NCI-H748 (cell line): ENCODE data around the gene BRICD5.
A peak's percentile ranks its signal among the peaks of the same experiment; 100 is the strongest.
"Not testable (repeated sequence)": the region's sequence is repeated elsewhere in the genome, so short reads cannot be mapped to it uniquely, and the experiment has no call there.

Experiments
- DNase-seq: peaks from one replicate; lab custom pipeline; 2025; ENCODE audit not compliant: unreplicated experiment; lab: John Stamatoyannopoulos, UW

BRICD5 gene

GRCh38 chr16:2223221-2223941 lies 12.7 kb upstream of the BRICD5 start, which contains the start of gene E4F1:
Gene E4F1, plus strand, starts transcription at chr16:2223591. Its CDS starts 23 bp downstream, at chr16:2223614.
- peak; percentile 98 for DNase-seq

- DNase-seq = no peak
Observed at GRCh38 chr16:2216330-2216729, 5.7 kb upstream of the BRICD5 start.

DNA sequence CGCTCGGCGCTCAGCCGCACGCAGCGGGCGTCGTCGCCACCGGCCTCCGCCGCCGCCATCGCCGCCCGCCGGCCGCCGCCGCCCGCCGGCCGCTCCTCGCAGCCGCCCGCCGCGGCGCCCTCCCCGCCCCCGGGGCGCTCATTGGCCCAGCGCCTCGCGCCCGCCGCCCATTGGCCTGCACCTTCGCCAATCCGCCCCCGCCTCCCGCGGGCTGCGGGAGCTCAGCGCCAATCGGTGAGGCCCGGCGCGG lies 4.0 kb upstream of the BRICD5 start, which contains the start of gene PGP:
TSS of gene PGP (minus strand) at position 122 of the 250 bp plus-strand sequence. CDS start at position 59, 63 bp downstream.
- no peak for DNase-seq

DNA sequence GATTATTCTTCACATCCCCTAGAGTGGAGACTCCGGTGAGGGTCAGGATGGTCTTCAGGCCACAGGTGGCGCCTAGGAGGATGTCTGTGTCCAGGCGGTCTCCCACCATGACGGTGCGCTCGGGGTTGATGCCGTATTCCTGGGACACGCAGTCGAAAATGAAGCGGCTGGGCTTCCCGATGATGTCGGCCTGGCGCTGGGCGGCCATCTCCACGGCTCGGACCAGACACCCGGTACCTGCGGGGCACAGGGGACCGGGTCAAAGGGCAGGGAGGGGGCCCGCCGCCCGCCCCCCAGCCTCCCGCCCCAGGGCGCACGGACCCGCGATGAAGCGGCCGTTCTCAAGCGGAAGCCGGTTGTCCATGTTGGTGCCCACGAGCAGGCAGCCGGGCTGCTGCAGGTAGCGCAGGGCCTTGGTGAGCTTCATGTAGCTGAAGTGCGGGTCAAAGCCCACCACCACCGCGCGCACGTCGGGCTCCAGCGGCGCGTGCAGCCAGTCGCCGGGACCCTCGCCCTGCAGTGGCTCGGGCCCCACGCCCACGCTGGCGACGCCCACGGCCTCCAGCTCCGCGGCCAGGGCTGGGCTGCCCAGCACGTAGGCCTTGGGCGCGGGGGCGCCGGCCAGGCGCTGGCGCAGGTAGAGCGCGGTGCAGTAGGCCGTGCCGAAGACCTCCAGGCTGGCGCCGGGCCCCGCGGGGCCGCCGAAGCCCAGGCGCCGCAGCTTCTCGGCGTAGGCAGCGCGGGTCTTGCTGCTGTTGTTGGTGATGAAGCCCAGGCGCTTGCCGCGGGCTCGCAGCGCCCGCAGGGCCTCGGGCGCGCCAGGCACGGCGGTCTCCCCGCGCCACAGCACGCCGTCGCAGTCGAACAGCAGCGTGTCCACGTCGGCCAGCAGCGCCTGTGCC lies 3.4 kb upstream of the BRICD5 start:
- DNase-seq = peak; percentile 42

DNA sequence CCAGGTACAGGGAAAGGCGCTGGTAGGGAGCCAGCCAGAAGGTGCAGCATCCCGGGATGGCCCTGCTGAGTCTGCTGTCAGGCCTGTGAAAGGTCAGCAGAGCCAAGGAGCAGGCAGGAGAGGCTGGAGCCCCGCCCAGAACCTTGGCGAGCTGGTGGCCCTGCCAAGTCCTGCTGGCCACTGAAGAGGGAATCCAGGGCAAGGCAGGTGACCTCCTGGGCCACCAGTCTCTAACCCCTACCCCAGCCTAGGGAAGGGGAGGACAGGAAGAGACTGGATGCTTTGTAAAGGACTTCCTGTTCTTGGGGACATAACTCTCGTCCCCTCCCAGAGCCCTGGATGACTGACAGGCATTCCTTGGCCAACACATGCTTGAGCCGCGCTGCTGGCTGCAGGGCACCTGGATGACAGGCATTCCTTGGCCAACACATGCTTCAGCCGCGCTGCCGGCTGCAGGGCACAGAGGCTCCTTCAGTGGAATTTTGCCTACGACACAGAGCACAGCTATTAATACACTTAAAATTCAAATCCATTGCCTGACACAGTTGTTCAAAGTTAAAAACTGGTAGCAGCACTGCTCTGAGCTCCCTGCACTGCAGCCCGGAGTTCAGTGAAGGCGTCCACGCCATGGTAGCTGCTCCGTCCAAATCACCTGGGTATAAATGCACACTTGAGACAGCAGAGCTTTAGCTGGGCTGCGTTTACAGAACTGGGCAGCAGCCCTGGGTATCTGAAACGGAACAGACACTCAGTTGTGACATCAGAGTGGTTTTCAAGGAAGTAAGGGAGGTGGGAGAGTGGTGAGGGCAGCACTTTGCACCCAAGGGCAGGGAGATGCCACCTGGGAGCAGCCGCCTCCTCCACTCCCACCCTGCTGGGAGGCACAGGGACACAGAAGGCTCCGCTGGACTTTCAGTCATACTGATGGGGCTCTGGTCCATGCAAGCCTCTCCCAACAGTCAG lies 2.0 kb upstream of the BRICD5 start:
- no peak for DNase-seq

DNA sequence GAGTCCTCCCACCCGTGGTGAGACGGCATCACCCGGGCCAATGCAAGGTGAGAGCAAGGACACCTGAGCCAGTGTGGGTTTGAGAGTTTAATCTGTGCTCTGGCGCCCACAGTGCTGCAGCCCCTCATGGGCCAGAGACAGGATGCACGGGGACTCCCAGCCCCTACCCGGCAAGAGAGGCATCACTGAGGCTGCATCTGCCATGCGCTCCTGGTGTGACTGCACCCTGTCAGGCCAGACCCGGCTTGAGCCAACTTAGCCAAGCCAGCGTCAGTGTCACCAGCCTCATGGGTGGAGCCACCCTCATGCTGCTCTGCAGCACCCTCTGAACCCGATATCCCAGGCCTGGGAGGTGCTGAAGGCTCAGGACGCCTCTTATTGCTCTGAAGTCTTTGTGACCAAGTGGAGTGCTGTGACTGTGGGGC lies 1.3 kb upstream of the BRICD5 start:
- DNase-seq = no peak

- DNase-seq = no peak
Observed at GRCh38 chr16:2210009-2210332, 692 bp downstream of the BRICD5 start.

DNA sequence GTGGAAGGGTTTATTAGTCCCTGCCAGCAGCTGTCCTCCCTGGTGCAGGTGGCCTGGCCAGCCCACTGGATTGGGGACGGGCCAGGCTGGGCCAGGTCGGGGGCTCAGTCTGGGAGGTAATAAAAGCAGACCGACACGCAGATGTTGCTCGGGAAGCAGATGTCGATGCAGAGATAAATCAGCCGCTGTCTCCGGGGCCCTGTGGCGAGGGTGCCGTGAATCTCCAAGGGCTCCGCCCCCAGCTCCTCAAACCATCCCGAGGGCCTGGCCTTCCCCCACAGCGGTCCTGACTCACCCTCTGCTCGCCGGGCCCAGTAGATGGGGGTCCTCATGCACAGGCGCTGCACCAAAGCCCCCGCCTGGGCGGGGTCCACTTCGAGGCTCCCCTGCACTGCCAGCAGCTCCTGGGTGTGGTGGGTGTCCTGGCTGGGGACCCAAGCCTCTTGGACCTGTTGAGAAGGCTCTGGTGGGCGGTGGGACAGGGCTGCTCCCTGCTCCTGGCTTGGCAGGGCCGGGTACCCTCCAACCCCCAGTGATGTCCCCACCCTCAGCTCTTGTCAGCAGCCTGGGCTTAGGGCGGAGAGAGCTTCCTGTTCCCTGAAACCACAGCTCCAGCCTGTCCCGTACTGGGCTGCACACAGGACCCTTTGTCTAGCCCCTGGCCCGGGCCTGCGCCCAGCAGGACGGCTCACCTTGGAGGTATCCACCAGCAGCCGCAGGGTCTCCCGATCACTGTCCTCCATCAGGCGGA lies 1.2 kb downstream of the BRICD5 start:
- no peak for DNase-seq

GRCh38 chr16:2208772-2209171 lies 1.9 kb downstream of the BRICD5 start:
- DNase-seq = no peak

DNA sequence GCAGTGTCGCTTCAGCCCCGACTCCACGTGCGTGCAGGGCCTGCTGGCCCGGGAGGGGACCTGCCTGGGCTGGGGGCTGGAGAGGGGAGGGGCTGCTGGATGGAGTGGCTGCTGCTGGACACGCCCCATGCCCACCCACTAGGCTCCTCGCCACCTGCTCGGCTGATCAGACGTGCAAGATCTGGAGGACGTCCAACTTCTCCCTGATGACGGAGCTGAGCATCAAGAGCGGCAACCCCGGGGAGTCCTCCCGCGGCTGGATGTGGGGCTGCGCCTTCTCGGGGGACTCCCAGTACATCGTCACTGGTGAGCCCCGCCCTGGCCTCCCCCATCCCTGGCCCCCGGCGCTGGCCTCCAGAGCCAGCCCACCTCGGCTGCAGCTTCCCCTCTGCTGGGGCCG lies 2.4 kb downstream of the BRICD5 start:
- DNase-seq = no peak

DNA sequence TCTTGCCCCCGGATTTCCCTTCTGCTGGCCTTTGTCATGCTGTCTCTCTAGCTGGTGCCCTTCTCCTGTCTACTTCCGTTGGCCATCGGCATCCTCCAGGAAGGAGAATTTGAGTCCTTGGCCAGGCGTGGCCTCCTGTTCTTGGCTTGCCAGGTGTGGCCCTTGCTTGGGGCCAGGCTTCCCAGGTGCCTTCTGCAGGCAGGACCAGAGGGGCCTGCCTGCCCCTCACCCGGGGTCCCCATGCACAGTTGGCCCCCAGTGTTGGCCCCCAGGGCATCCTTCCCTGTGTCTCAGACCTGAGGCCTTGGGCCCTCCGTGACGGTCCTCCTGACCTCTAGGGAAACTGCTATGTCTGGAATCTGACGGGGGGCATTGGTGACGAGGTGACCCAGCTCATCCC lies 2.8 kb downstream of the BRICD5 start:
- no peak for DNase-seq

DNA sequence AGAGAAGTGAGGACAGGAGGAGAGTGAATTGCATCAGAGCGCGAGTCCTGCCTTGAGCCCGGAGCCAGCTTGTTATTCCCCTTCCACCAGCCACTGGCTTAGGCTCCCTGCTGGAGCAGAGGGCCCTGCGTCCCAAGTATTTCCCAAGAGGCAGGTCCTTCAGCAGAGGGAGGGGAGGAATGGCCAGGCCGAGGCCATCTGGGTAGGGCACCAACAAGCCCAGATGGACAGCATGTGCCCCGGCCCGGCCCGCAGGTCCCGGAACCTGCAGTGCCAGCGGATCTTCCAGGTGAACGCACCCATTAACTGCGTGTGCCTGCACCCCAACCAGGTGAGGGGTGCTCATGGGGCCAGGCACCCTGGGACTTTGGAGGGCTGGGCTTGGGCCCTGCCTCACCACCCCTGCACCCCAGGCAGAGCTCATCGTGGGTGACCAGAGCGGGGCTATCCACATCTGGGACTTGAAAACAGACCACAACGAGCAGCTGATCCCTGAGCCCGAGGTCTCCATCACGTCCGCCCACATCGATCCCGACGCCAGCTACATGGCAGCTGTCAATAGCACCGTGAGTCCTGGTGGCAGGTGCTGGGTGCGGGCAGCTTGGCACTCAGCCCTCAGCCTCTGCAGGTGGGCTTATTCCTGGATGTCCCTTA lies 3.8 kb downstream of the BRICD5 start:
- DNase-seq = no peak

GRCh38 chr16:2206420-2206779 lies 4.3 kb downstream of the BRICD5 start:
- no peak for DNase-seq

DNA sequence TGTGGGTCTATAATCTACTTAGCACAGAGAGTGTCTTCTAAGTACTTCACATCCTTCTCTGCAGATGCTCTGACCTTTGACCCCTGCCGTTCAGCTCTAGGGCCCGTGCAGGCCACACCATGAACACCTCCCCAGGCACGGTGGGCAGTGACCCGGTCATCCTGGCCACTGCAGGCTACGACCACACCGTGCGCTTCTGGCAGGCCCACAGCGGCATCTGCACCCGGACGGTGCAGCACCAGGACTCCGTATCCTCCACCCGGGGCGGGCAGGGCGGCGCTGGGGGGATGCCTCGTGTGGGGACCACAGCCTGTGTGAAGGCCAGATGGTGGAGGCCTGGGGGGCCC lies 4.7 kb downstream of the BRICD5 start:
- no peak for DNase-seq

GRCh38 chr16:2205104-2205966 lies 5.3 kb downstream of the BRICD5 start, which contains the start of gene MLST8:
Gene MLST8, plus strand, starts transcription at chr16:2205454. Its CDS starts 632 bp downstream, at chr16:2206086.
- DNase-seq = peak; percentile 78

DNA sequence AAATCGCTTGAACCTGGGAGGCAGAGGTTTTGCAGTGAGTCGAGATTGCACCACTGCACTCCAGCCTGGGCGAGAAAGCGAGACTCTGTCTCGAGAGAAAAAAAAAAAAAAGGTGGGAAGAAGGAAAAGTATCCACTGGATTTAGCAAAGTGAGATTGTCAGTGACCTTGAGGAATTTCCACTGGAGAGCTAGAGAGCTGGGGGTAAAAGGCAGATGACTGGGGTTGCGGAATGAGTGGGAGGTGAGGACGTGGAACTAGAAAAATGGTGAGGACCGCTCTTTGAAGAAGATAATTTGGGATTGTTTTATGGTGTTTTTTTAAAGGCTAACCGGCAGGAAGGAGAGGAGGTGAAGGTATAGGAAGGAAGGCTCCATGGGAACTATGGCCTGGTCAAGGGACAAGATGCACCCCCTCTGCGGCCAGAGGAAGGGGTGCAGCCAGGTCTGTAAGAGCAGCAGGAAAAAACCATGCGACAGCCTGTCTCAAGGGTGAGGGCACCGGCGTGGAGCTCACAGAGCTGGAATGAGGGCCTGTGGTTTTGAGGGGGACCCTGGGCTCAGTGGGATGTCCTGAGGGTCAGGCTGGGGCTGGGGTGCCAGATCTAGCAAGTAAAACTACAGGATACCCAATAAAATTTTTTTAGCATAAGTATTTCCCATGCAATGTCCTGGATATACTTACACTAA lies 6.1 kb downstream of the BRICD5 start:
- DNase-seq = no peak

GRCh38 chr16:2203119-2203688 lies 7.5 kb downstream of the BRICD5 start:
- not testable (repeated sequence) for DNase-seq

GRCh38 chr16:2200313-2200712 lies 10.3 kb downstream of the BRICD5 start:
- no peak for DNase-seq
